Nephron (organoid): Measurements from ENCODE around the gene PLA2G3.
A peak's percentile ranks its signal among the peaks of the same experiment; 100 is the strongest.
"Not testable (repeated sequence)": the region's sequence is repeated elsewhere in the genome, so short reads cannot be mapped to it uniquely, and the experiment has no call there.

Experiments
- H3K27ac Mint-ChIP-seq, 3 experiments: 2 replicates each; pipeline ENCODE4 v1.8.0; 2020; ENCODE audit warnings: mixed read lengths in 3 of 3, mild to moderate bottlenecking in 2 of 3, moderate library complexity in 1 of 3
- H3K27me3 Mint-ChIP-seq: 2 replicates; pipeline ENCODE4 v1.8.0; 2021; ENCODE audit warnings: low read depth, mild to moderate bottlenecking, moderate library complexity, mixed read lengths
- H3K36me3 Mint-ChIP-seq: 2 replicates; pipeline ENCODE4 v1.8.0; 2020; ENCODE audit warnings: low read depth, mixed read lengths
- H3K4me1 Mint-ChIP-seq: 2 replicates; pipeline ENCODE4 v1.8.0; 2020; ENCODE audit warnings: mixed read lengths
- H3K4me3 Mint-ChIP-seq, 3 experiments: 2 replicates each; pipeline ENCODE4 v1.8.0; 2020; ENCODE audit warnings: mild to moderate bottlenecking in 3 of 3, mixed read lengths in 3 of 3, moderate library complexity in 2 of 3
- H3K9me3 Mint-ChIP-seq: 2 replicates; pipeline ENCODE4 v1.8.0; 2020; ENCODE audit warnings: mixed read lengths
- CTCF ChIP-seq, 3 experiments: fragments of 200-600 bp; sonication (generic); IDR thresholded peaks; one replicate each; pipeline ENCODE4 v1.5.0; 2021; ENCODE audit warnings: antibody characterized with exemption in 3 of 3; ENCODE audit not compliant: unreplicated experiment in 3 of 3

The PLA2G3 gene

GRCh38 chr22:31097941-31098631, 42.2 kb downstream of the PLA2G3 start:
- Mint-ChIP-seq H3K4me1 (peaks cover 31% of the 10 kb centered on the region), H3K4me3 (peak overlapping the region in 1 of 3 experiments; percentile 27), H3K9me3 (no peaks in the 10 kb centered on the region), H3K27ac (no peak overlapping the region), H3K27me3 (no peaks in the 10 kb centered on the region), H3K36me3 (peaks cover 46% of the 10 kb centered on the region)
- no peak for TF ChIP-seq CTCF (IDR thresholded peaks at IDR 0.05; ENCODE audit: unreplicated experiment in 3 of 3)

- Mint-ChIP-seq H3K4me1 (peaks cover 31% of the 10 kb centered on the region), H3K36me3 (peaks cover 46% of the 10 kb centered on the region)
- not testable (repeated sequence) for H3K9me3 Mint-ChIP-seq, H3K27ac Mint-ChIP-seq, H3K27me3 Mint-ChIP-seq, H3K4me3 Mint-ChIP-seq
Measured at GRCh38 chr22:31097539-31097938, 42.8 kb downstream of the PLA2G3 start.

- H3K27me3 Mint-ChIP-seq: no peaks in the 10 kb centered on the region
- no peak for TF ChIP-seq CTCF (IDR thresholded peaks at IDR 0.05; ENCODE audit: unreplicated experiment in 3 of 3)
- peak overlapping the region in 1 of 3 experiments; percentile 17 for H3K27ac Mint-ChIP-seq
- H3K9me3 Mint-ChIP-seq: no peaks in the 10 kb centered on the region
- peaks cover 31% of the 10 kb centered on the region for H3K4me1 Mint-ChIP-seq
- no peak overlapping the region for H3K4me3 Mint-ChIP-seq
- H3K36me3 Mint-ChIP-seq: peaks cover 41% of the 10 kb centered on the region
Measured at GRCh38 chr22:31096657-31097279, 43.5 kb downstream of the PLA2G3 start.

GRCh38 chr22:31095637-31096249, 44.6 kb downstream of the PLA2G3 start:
- H3K9me3 Mint-ChIP-seq: no peaks in the 10 kb centered on the region
- TF ChIP-seq CTCF (IDR thresholded peaks at IDR 0.05; ENCODE audit: unreplicated experiment in 3 of 3): no peak
- H3K27ac Mint-ChIP-seq: peak overlapping the region in 1 of 3 experiments; percentile 17
- peak overlapping the region in 1 of 3 experiments; percentile 29 for H3K4me3 Mint-ChIP-seq
- no peaks in the 10 kb centered on the region for H3K27me3 Mint-ChIP-seq
- peaks cover 35% of the 10 kb centered on the region for H3K36me3 Mint-ChIP-seq
- peaks cover 31% of the 10 kb centered on the region for H3K4me1 Mint-ChIP-seq

GRCh38 chr22:31094741-31095140, 45.6 kb downstream of the PLA2G3 start:
- peaks cover 31% of the 10 kb centered on the region for H3K4me1 Mint-ChIP-seq
- TF ChIP-seq CTCF (IDR thresholded peaks at IDR 0.05; ENCODE audit: unreplicated experiment in 3 of 3): no peak
- peaks cover 30% of the 10 kb centered on the region for H3K36me3 Mint-ChIP-seq
- H3K4me3 Mint-ChIP-seq: peak overlapping the region in 1 of 3 experiments; percentile 38
- H3K27ac Mint-ChIP-seq: peak overlapping the region in 1 of 3 experiments; percentile 50
- no peaks in the 10 kb centered on the region for H3K27me3 Mint-ChIP-seq
- no peaks in the 10 kb centered on the region for H3K9me3 Mint-ChIP-seq

- Mint-ChIP-seq H3K36me3 (peaks cover 30% of the 10 kb centered on the region), H3K9me3 (no peaks in the 10 kb centered on the region), H3K27me3 (no peaks in the 10 kb centered on the region), H3K4me3 (peak overlapping the region in 2 of 3 experiments; percentile 9 to 67), H3K27ac (peak overlapping the region in 1 of 3 experiments; percentile 50), H3K4me1 (peaks cover 31% of the 10 kb centered on the region)
- TF ChIP-seq CTCF (IDR thresholded peaks at IDR 0.05; ENCODE audit: unreplicated experiment in 3 of 3): no peak
Measured at GRCh38 chr22:31094021-31094551, 46.2 kb downstream of the PLA2G3 start.
